NCI-H2196 (cell line): ENCODE results near the gene MOV10L1.

Source experiments
- DNase-seq: peaks from one replicate; lab custom pipeline; 2025; ENCODE audit not compliant: unreplicated experiment; lab: John Stamatoyannopoulos, UW

MOV10L1 gene

GRCh38 chr22:50089682-50090411 is at the start of gene MOV10L1:
Gene MOV10L1, plus strand, starts transcription at chr22:50090006. Its CDS starts 83 bp downstream, at chr22:50090089.
- no peak for DNase-seq

- no peak for DNase-seq
Observed at GRCh38 chr22:50040717-50041116, 49.1 kb upstream of the MOV10L1 start.

- DNase-seq: no peak
Observed at GRCh38 chr22:50041361-50042065, 48.3 kb upstream of the MOV10L1 start.

- no peak for DNase-seq
Observed at GRCh38 chr22:50044485-50045118, 45.2 kb upstream of the MOV10L1 start.

GRCh38 chr22:50045211-50046018 is 44.4 kb upstream of the MOV10L1 start:
- DNase-seq: no peak

- DNase-seq: no peak
Observed at GRCh38 chr22:50046019-50046415, 43.8 kb upstream of the MOV10L1 start.

GRCh38 chr22:50046481-50047245 is 43.1 kb upstream of the MOV10L1 start:
- DNase-seq: no peak

GRCh38 chr22:50047346-50047745 is 42.5 kb upstream of the MOV10L1 start:
- no peak for DNase-seq

- no peak for DNase-seq
Observed at GRCh38 chr22:50048061-50048765, 41.6 kb upstream of the MOV10L1 start.

GRCh38 chr22:50048836-50049235 is 41.0 kb upstream of the MOV10L1 start:
- DNase-seq: no peak

- no peak for DNase-seq
Observed at GRCh38 chr22:50049299-50050195, 40.3 kb upstream of the MOV10L1 start.

- DNase-seq: no peak
Observed at GRCh38 chr22:50051930-50052329, 37.9 kb upstream of the MOV10L1 start.

GRCh38 chr22:50053861-50054260 is 35.9 kb upstream of the MOV10L1 start:
- no peak for DNase-seq

- DNase-seq: no peak
Observed at GRCh38 chr22:50056214-50056972, 33.4 kb upstream of the MOV10L1 start.

GRCh38 chr22:50057278-50058060 is 32.3 kb upstream of the MOV10L1 start:
- DNase-seq: no peak

- no peak for DNase-seq
Observed at GRCh38 chr22:50058061-50058905, 31.5 kb upstream of the MOV10L1 start, which contains the start of gene TTLL8. Gene TTLL8, minus strand, starts transcription at chr22:50058298.
